ENCODE measurements around the gene EIF2A.

- no peak for TF ChIP-seq POLR2A (IDR thresholded peaks at IDR 0.05; ENCODE audit: low read length)
- TF ChIP-seq GATA1 (IDR thresholded peaks at IDR 0.05; ENCODE audit: low read depth, low read length): no peak
Observed at GRCh38 chr3:150597646-150598045, 51.1 kb downstream of the EIF2A start.
